ENCODE measurements around the gene MAJIN. TPM values are rescaled to one million over a fixed set of nuclear protein-coding genes. Genes with fewer than 3 reads are reported as not detected.

MAJIN gene
- total RNA-seq, 1 experiment from 2014 or later = not detected

- intact Hi-C loops (cut with micrococcal nuclease; ENCODE audit: unreplicated experiment) = no loop called here
- DNase-seq (ENCODE audit: low spot score) = no peak
- Histone ChIP-seq H3K4me3 (ENCODE audit: low read depth, low read length, poor library complexity, severe bottlenecking) (no peak overlapping the region), H3K9me3 (ENCODE audit: low read depth, low read length, poor library complexity, severe bottlenecking) (no peaks in the 10 kb centered on the region), H3K27me3 (replicated peaks; ENCODE audit: insufficient read depth, low read depth, low read length, poor library complexity) (no peaks in the 10 kb centered on the region), H3K4me1 (ENCODE audit: insufficient read depth, low read length, poor library complexity, severe bottlenecking) (peaks cover 4% of the 10 kb centered on the region), H3K36me3 (ENCODE audit: insufficient read depth, low read length, poor library complexity, severe bottlenecking) (peaks cover 42% of the 10 kb centered on the region), H3K27ac (ENCODE audit: low read depth, low read length, poor library complexity, severe bottlenecking) (no peak overlapping the region)
- CTCF ChIA-PET = no interaction called here
- BruUV-seq (replicated peaks) = no TSS peak
- POLR2A ChIA-PET (ENCODE audit: low non-redundant PET) = no interaction called here
- no peak for TF ChIP-seq CTCF (conservative IDR thresholded peaks at IDR 0.05; ENCODE audit: low read depth, low read length)
- no peak for TF ChIP-seq EZH2 (IDR thresholded peaks at IDR 0.05; ENCODE audit: borderline replicate concordance, low read depth, low read length, poor library complexity, severe bottlenecking)
These were observed 60.8 kb downstream of the MAJIN start for GRCh38 chr11:64911142-64911541.

GRCh38 chr11:64910451-64911093 is 61.3 kb downstream of the MAJIN start:
- ChIA-PET CTCF (no interaction called here), POLR2A (ENCODE audit: low non-redundant PET) (no interaction called here)
- intact Hi-C loops (cut with micrococcal nuclease; ENCODE audit: unreplicated experiment) = no loop called here
- H3K27me3 ChIP-seq (replicated peaks; ENCODE audit: insufficient read depth, low read depth, low read length, poor library complexity) = no peaks in the 10 kb centered on the region
- H3K36me3 ChIP-seq (ENCODE audit: insufficient read depth, low read length, poor library complexity, severe bottlenecking) = peaks cover 45% of the 10 kb centered on the region
- no peak for DNase-seq (ENCODE audit: low spot score)
- H3K4me1 ChIP-seq (ENCODE audit: insufficient read depth, low read length, poor library complexity, severe bottlenecking) = no peaks in the 10 kb centered on the region
- H3K4me3 ChIP-seq (ENCODE audit: low read depth, low read length, poor library complexity, severe bottlenecking) = no peak overlapping the region
- no peak for TF ChIP-seq CTCF (conservative IDR thresholded peaks at IDR 0.05; ENCODE audit: low read depth, low read length)
- TF ChIP-seq EZH2 (IDR thresholded peaks at IDR 0.05; ENCODE audit: borderline replicate concordance, low read depth, low read length, poor library complexity, severe bottlenecking) = no peak
- BruUV-seq (replicated peaks) = no TSS peak
- H3K27ac ChIP-seq (ENCODE audit: low read depth, low read length, poor library complexity, severe bottlenecking) = no peak overlapping the region
- H3K9me3 ChIP-seq (ENCODE audit: low read depth, low read length, poor library complexity, severe bottlenecking) = no peaks in the 10 kb centered on the region

- Histone ChIP-seq H3K27ac (ENCODE audit: low read depth, low read length, poor library complexity, severe bottlenecking) (no peak overlapping the region), H3K4me3 (ENCODE audit: low read depth, low read length, poor library complexity, severe bottlenecking) (no peak overlapping the region), H3K4me1 (ENCODE audit: insufficient read depth, low read length, poor library complexity, severe bottlenecking) (no peaks in the 10 kb centered on the region), H3K27me3 (replicated peaks; ENCODE audit: insufficient read depth, low read depth, low read length, poor library complexity) (no peaks in the 10 kb centered on the region), H3K9me3 (ENCODE audit: low read depth, low read length, poor library complexity, severe bottlenecking) (no peaks in the 10 kb centered on the region), H3K36me3 (ENCODE audit: insufficient read depth, low read length, poor library complexity, severe bottlenecking) (peaks cover 48% of the 10 kb centered on the region)
- intact Hi-C loops (cut with micrococcal nuclease; ENCODE audit: unreplicated experiment) = no loop called here
- CTCF ChIA-PET = no interaction called here
- POLR2A ChIA-PET (ENCODE audit: low non-redundant PET) = no interaction called here
- DNase-seq (ENCODE audit: low spot score) = no peak
- TF ChIP-seq EZH2 (IDR thresholded peaks at IDR 0.05; ENCODE audit: borderline replicate concordance, low read depth, low read length, poor library complexity, severe bottlenecking) (no peak), CTCF (conservative IDR thresholded peaks at IDR 0.05; ENCODE audit: low read depth, low read length) (no peak)
- BruUV-seq (replicated peaks) = no TSS peak
These were observed 62.1 kb downstream of the MAJIN start for GRCh38 chr11:64909653-64910343.
